HepG2 (cell line): ENCODE measurements around the gene TMEM255B. TPM values are rescaled to one million over a fixed set of nuclear protein-coding genes. Genes with fewer than 3 reads are reported as not detected.

Experiments
- ATAC-seq: fragments of 200-7000 bp; cut with Tn5 transposase; 3 replicates; pipeline ENCODE4 v1.9.1; 2020; ENCODE audit warnings: mild to moderate bottlenecking, moderate library complexity
- BruUV-seq: library from RNA; stranded (reverse); fragments of 400-500 nt; replicated peaks from 2 replicates; lab custom pipeline; 2021; lab: Mats Ljungman, UMichigan
- CTCF ChIA-PET: fragments of 300-600 bp; formaldehyde crosslinking; extraction: SDS; loops from one replicate; lab custom pipeline; 2021; ENCODE audit warnings: low total read pairs, inconsistent platforms, low intra/inter-chr PET ratio; lab: Yijun Ruan, JAX
- POLR2A ChIA-PET: fragments of 350-600 bp; sonication (Branson Sonifier 250); formaldehyde crosslinking; loops from one replicate; lab custom pipeline; 2020; ENCODE audit warnings: antibody characterized with exemption, inconsistent platforms; lab: Yijun Ruan, JAX
- DNase-seq: peaks from one replicate; pipeline ENCODE4 v3.0.0-alpha.2; 2015; ENCODE audit warnings: low spot score
- FAIRE-seq: peaks from 3 replicates; lab custom pipeline; 2011; peaks lifted over from hg19 to GRCh38; lab: Jason Lieb, UNC
- H2AFZ ChIP-seq: one replicate; pipeline ENCODE4 v1.6.1; 2011; ENCODE audit warnings: low read length, inconsistent platforms
- H3K27ac ChIP-seq: fragments of 300-600 bp; 3 replicates; pipeline ENCODE4 v1.8.0; 2011; ENCODE audit warnings: mixed run types, mild to moderate bottlenecking, mixed read lengths, low read length, inconsistent platforms; ENCODE audit not compliant: insufficient read depth; ENCODE audit errors: extremely low read length
- H3K27me3 ChIP-seq, 2 experiments: fragments of 200-600 bp in 1 of 2; 2 replicates in 1 of 2; 3 replicates in 1 of 2; pipeline versions ENCODE4 v1.6.0 to v1.8.0; 2011; ENCODE audit warnings: low read length in 2 of 2, mild to moderate bottlenecking in 2 of 2, moderate library complexity in 2 of 2, inconsistent platforms in 1 of 2; ENCODE audit not compliant: insufficient read depth in 2 of 2, control insufficient read depth in 1 of 2
- H3K36me3 ChIP-seq, 2 experiments: fragments of 200-600 bp in 1 of 2; replicated peaks in 1 of 2; 2 replicates in 1 of 2; 3 replicates in 1 of 2; pipeline versions ENCODE4 v1.5.1 to v1.8.0; 2011; ENCODE audit warnings: low read length in 2 of 2, inconsistent platforms in 1 of 2; ENCODE audit not compliant: insufficient read depth in 2 of 2, control insufficient read depth in 1 of 2
- H3K4me1 ChIP-seq: 2 replicates; pipeline ENCODE4 v1.5.1; 2012; ENCODE audit warnings: low read length, inconsistent platforms; ENCODE audit not compliant: insufficient read depth
- H3K4me2 ChIP-seq: 2 replicates; pipeline ENCODE4 v1.6.0; 2011; ENCODE audit warnings: low read depth, low read length, inconsistent platforms
- H3K4me3 ChIP-seq, 3 experiments: fragments of 200-600 bp in 1 of 3; sonication (generic), shearing (Covaris generic) in 1 of 3; replicated peaks in 1 of 3; 2 replicates each; pipeline ENCODE4 v1.5.1; 2011 to 2016; ENCODE audit warnings: low read length in 3 of 3, inconsistent platforms in 2 of 3, low read depth in 2 of 3, mild to moderate bottlenecking in 2 of 3, control low read depth in 1 of 3, mixed read lengths in 1 of 3; ENCODE audit not compliant: insufficient read depth in 1 of 3
- H3K79me2 ChIP-seq: one replicate; pipeline ENCODE4 v1.6.1; 2011; ENCODE audit warnings: low read length, inconsistent platforms; ENCODE audit not compliant: insufficient read depth
- H3K9ac ChIP-seq: 2 replicates; pipeline ENCODE4 v1.6.0; 2011; ENCODE audit warnings: mild to moderate bottlenecking, low read depth, low read length, inconsistent platforms; ENCODE audit not compliant: insufficient read depth
- H3K9me3 ChIP-seq: 2 replicates; pipeline ENCODE4 v1.5.1; 2012; ENCODE audit warnings: mild to moderate bottlenecking, low read length
- H4K20me1 ChIP-seq: 2 replicates; pipeline ENCODE4 v1.6.0; 2011; ENCODE audit warnings: inconsistent platforms, mild to moderate bottlenecking, low read length, moderate library complexity; ENCODE audit not compliant: insufficient read depth
- CREB1 ChIP-seq, 2 experiments: fragments of 450-650 bp in 1 of 2; IDR thresholded peaks; 2 replicates each; pipeline ENCODE4 v1.6.1; 2016 to 2017; ENCODE audit warnings: control low read depth in 1 of 2, mild to moderate bottlenecking in 1 of 2, missing compliant biosample characterization in 1 of 2, missing genetic modification characterization in 1 of 2
- MNT ChIP-seq: fragments of 450-650 bp; IDR thresholded peaks from 2 replicates; pipeline ENCODE4 v1.6.1; 2016
- NBN ChIP-seq: fragments of 450-650 bp; conservative IDR thresholded peaks from 2 replicates; pipeline ENCODE4 v1.6.1; 2017
- NONO ChIP-seq, 2 experiments: fragments of 450-650 bp in 1 of 2; sonication (generic) in 1 of 2; formaldehyde crosslinking in 1 of 2; IDR thresholded peaks in 1 of 2; conservative IDR thresholded peaks in 1 of 2; 2 replicates each; pipeline versions ENCODE4 v1.6.1 to v1.8.0; 2017 to 2022; ENCODE audit warnings: mild to moderate bottlenecking in 1 of 2, missing genetic modification reagents in 1 of 2, moderate library complexity in 1 of 2
- SP4 ChIP-seq: sonication (generic); formaldehyde crosslinking; IDR thresholded peaks from 2 replicates; pipeline ENCODE4 v1.8.1; 2023; ENCODE audit warnings: mild to moderate bottlenecking, missing genetic modification reagents
- ZNF558 ChIP-seq: sonication (generic); formaldehyde crosslinking; IDR thresholded peaks from 2 replicates; pipeline ENCODE4 v1.9.0; 2022; ENCODE audit warnings: mild to moderate bottlenecking, missing genetic modification reagents, borderline replicate concordance
- ZNF609 ChIP-seq: sonication (generic); formaldehyde crosslinking; IDR thresholded peaks from 2 replicates; pipeline ENCODE4 v1.4.0; 2020; ENCODE audit warnings: mild to moderate bottlenecking, missing genetic modification reagents, borderline replicate concordance
- ZNF646 ChIP-seq: sonication (generic); formaldehyde crosslinking; IDR thresholded peaks from 2 replicates; pipeline ENCODE4 v1.9.0; 2021; ENCODE audit warnings: mild to moderate bottlenecking, missing genetic modification reagents
- WGBS: methylation state at CpG from one replicate; pipeline ENCODE4 v1.1.6; 2017; ENCODE audit warnings: low lambda C conversion rate; 5-methylcytosine and 5-hydroxymethylcytosine counted together
- in situ Hi-C: cut with HindIII; loops from 2 replicates; pipeline ENCODE4 v1.10.0; 2017; ENCODE audit warnings: low pct_unique_long_range_greater_than_20kb; ENCODE audit not compliant: extremely low pct_ligation_motif_present
- intact Hi-C: fragments of 100-400 bp; cut with micrococcal nuclease; formaldehyde crosslinking; loops from one replicate; pipeline ENCODE4 v1.10.0; 2022; ENCODE audit not compliant: unreplicated experiment
- polyA plus RNA-seq, 8 experiments: library from polyadenylated mRNA; depleted of rRNA in 3 of 8; stranded (reverse) in 7 of 8; unstranded in 1 of 8; fragments of >200 nt; fragmentation: Illumina TruSeq in 4 of 8; extraction: Trizol in 4 of 8; gene quantifications; 2 replicates each; pipeline versions ENCODE4 v1.2.1 to v1.2.3, GENCODE V29; 2011 to 2016; ENCODE audit warnings: low read depth in 4 of 8, missing spikeins in 1 of 8, mixed read lengths in 1 of 8; ENCODE audit not compliant: insufficient read depth in 1 of 8
- total RNA-seq, 5 experiments: library from RNA; depleted of rRNA; stranded (reverse); fragments of >200 nt; fragmentation: Illumina TruSeq; extraction: Trizol; gene quantifications; 2 replicates each; pipeline ENCODE4 v1.2.3, GENCODE V29; 2016; ENCODE audit warnings: low read depth in 1 of 5

TMEM255B gene
- total and polyA plus RNA-seq, 2 of the 13 experiments (the other 11 are each of a cell fraction or from before 2014, with no cell fraction given) = not detected

GRCh38 chr13:113774177-113775107 is 15.4 kb downstream of the TMEM255B start:
- no peak overlapping the region for H3K4me3 ChIP-seq
- no peak overlapping the region for H3K27ac ChIP-seq
- DNase-seq (no peak), FAIRE-seq (peak; percentile 77), ATAC-seq (no peak)
- H3K79me2 ChIP-seq = no peaks in the 10 kb centered on the region
- intact Hi-C loops = no loop called here
- H3K4me1 ChIP-seq = peaks cover 7% of the 10 kb centered on the region; the same call in 1 of the 2 replicates
- H2AFZ ChIP-seq = no peak overlapping the region
- no peaks in the 10 kb centered on the region for H3K9me3 ChIP-seq
- CTCF ChIA-PET = no interaction called here
- no peak overlapping the region for H3K9ac ChIP-seq
- no peaks in the 10 kb centered on the region for H4K20me1 ChIP-seq
- no TSS peak for BruUV-seq
- H3K36me3 ChIP-seq = no peaks in the 10 kb centered on the region
- peaks cover 0 to 22% of the 10 kb centered on the region in 2 experiments for H3K27me3 ChIP-seq
- 19% methylated on average over 9 of the region's 9 CpGs for WGBS
- in situ Hi-C loops = no loop called here
- POLR2A ChIA-PET = no interaction called here
- no peak overlapping the region for H3K4me2 ChIP-seq
- peak; percentile 93 for TF ChIP-seq ZNF646
- peak; percentile 85 for TF ChIP-seq MNT
- TF ChIP-seq CREB1 (IDR thresholded peaks at IDR 0.05) = peak; percentile 56; the same call in 1 of the 2 replicates
- TF ChIP-seq CREB1 (CRISPR knock-in tag; IDR thresholded peaks at IDR 0.05) = no peak
- no peak for TF ChIP-seq SP4 (CRISPR knock-in tag)
- TF ChIP-seq ZNF558 (CRISPR knock-in tag) = no peak
- TF ChIP-seq NBN = peak; percentile 61; the same call in 1 of the 2 replicates
- 0 out of 2 replicates have a peak, but pooled peaks have one; percentile 47 for TF ChIP-seq NONO (IDR thresholded peaks at IDR 0.05)
- no peak for TF ChIP-seq NONO (CRISPR knock-in tag; conservative IDR thresholded peaks at IDR 0.05)
- TF ChIP-seq ZNF609 = no peak
